GM13976 (cell line): Measurements from ENCODE around the gene ZNF514.
A peak's percentile ranks its signal among the peaks of the same experiment; 100 is the strongest.

ENCODE experiments used
- DNase-seq: peaks from one replicate; pipeline ENCODE4 v3.0.0; 2012; ENCODE audit warnings: low spot score
- CTCF ChIP-seq: IDR thresholded peaks from 2 replicates; pipeline ENCODE4 v1.5.1; 2012; ENCODE audit warnings: borderline replicate concordance, mild to moderate bottlenecking; ENCODE audit not compliant: insufficient read depth; ENCODE audit errors: extremely low read depth, missing control alignments, control extremely low read depth
- in situ Hi-C: fragments of 300-500 bp; cut with MboI; formaldehyde crosslinking; loops from one replicate; pipeline ENCODE4 v1.12.0; 2022; ENCODE audit warnings: low sequenced_read_pairs, mixed read lengths, inconsistent platforms; ENCODE audit not compliant: unreplicated experiment

The ZNF514 gene

GRCh38 chr2:95159690-95160449 lies at the start of gene ZNF514:
Gene ZNF514, minus strand, starts transcription at chr2:95159848. Its CDS starts 6,595 bp downstream, at chr2:95153253.
- peak; percentile 89 for DNase-seq
- in situ Hi-C loops: no loop called here
- TF ChIP-seq CTCF: no peak

- TF ChIP-seq CTCF: no peak
- DNase-seq: no peak
- in situ Hi-C loops: no loop called here
These were observed 48.5 kb upstream of the ZNF514 start for GRCh38 chr2:95208106-95208505.

GRCh38 chr2:95207111-95207961 lies 47.7 kb upstream of the ZNF514 start, which contains the start of gene ZNF892:
Gene ZNF892, plus strand, starts transcription at chr2:95207521. Its CDS starts 295 bp downstream, at chr2:95207816.
- peak; percentile 75 for TF ChIP-seq CTCF
- peak; percentile 96 for DNase-seq
- in situ Hi-C loops: no loop called here

GRCh38 chr2:95206096-95206495 lies 46.4 kb upstream of the ZNF514 start:
- in situ Hi-C loops: no loop called here
- DNase-seq: no peak
- TF ChIP-seq CTCF: no peak

- no peak for TF ChIP-seq CTCF
These were observed 44.7 kb upstream of the ZNF514 start for GRCh38 chr2:95204396-95204795.

GRCh38 chr2:95203911-95204310 lies 44.3 kb upstream of the ZNF514 start:
- no peak for TF ChIP-seq CTCF
- in situ Hi-C loops: no loop called here
- no peak for DNase-seq

More at GRCh38 chr2:95204396-95204795, 44.7 kb upstream of the ZNF514 start:
- in situ Hi-C loops: no loop called here
- DNase-seq: no peak
